Fibroblast of the aortic adventitia (primary cell): ENCODE measurements around the gene LMBR1. TPM values are rescaled to one million over a fixed set of nuclear protein-coding genes. Genes with fewer than 3 reads are reported as not detected.

Experiments used
- DNase-seq: peaks from one replicate; pipeline ENCODE4 v3.0.0-alpha.2; 2010; ENCODE audit warnings: low read depth
- H3K4me3 ChIP-seq: 2 replicates; pipeline ENCODE4 v1.5.1; 2011; ENCODE audit warnings: low read depth, mild to moderate bottlenecking, control low read depth, low read length, moderate library complexity
- CTCF ChIP-seq: IDR thresholded peaks from 2 replicates; pipeline ENCODE4 v1.5.1; 2011; ENCODE audit warnings: mild to moderate bottlenecking, low read length, control low read depth, inconsistent platforms; ENCODE audit not compliant: insufficient read depth
- total RNA-seq: library from RNA; depleted of rRNA; stranded (reverse); fragments of >200 nt; gene quantifications from 2 replicates; pipeline ENCODE4 v1.2.3, GENCODE V29; 2012; ENCODE audit warnings: low replicate concordance

The LMBR1 gene
- total RNA-seq, 1 donor = 45.3 TPM

- DNase-seq = no peak
- no peak overlapping the region for H3K4me3 ChIP-seq
Observed at GRCh38 chr7:156898938-156899337, 6.0 kb upstream of the LMBR1 start.

GRCh38 chr7:156897673-156898072, 4.7 kb upstream of the LMBR1 start:
- DNase-seq = peak; percentile 56
- H3K4me3 ChIP-seq = no peak overlapping the region
- no peak for TF ChIP-seq CTCF

More at GRCh38 chr7:156898938-156899337, 6.0 kb upstream of the LMBR1 start:
- TF ChIP-seq CTCF = no peak

DNA sequence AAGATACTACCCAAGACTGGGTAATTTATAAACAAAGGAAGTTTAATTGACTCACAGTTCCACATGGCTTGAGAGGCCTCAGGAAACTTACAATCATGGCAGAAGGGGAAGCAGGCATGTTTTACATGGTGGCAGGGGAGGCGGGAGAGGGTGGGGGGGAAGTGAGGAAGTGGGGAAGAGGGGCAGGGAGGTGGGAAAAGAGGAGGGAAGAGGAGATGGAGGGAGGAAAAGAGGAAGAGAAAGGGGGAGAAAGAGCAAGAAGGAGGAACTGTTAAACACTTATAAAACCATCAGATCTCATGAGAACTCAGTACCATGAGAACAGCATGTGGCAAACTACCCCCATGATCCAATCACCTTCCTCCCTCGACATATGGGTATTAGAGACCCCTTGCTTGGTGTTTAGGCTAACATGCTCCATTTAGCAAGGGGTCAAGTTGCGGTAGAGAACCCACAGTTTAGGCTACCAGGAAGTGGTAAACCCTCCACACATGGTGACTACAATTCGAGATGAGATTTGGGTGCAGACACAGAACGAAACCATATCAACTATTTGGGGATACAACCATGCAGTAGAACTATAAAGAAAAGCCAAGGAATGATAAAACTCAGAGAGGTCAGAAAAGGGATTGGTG, 3.5 kb upstream of the LMBR1 start:
- no peak for DNase-seq
- no peak for TF ChIP-seq CTCF
- no peak overlapping the region for H3K4me3 ChIP-seq

GRCh38 chr7:156895024-156895780, 2.2 kb upstream of the LMBR1 start:
- TF ChIP-seq CTCF = no peak
- DNase-seq = no peak
- no peak overlapping the region for H3K4me3 ChIP-seq

- no peak for DNase-seq
- no peak for TF ChIP-seq CTCF
- H3K4me3 ChIP-seq = peak overlapping the region; percentile 77
Observed at GRCh38 chr7:156892081-156892800, 742 bp downstream of the LMBR1 start.

- no peak for TF ChIP-seq CTCF
- no peak for DNase-seq
- no peak overlapping the region for H3K4me3 ChIP-seq
Observed at GRCh38 chr7:156889746-156890145, 3.2 kb downstream of the LMBR1 start.
